Fibroblast of mammary gland (primary cell): ENCODE measurements around the gene TSPAN5.

Source experiments
- DNase-seq: peaks from one replicate; pipeline ENCODE4 v3.0.0-alpha.2; 2010; ENCODE audit warnings: low read depth
- H3K4me3 ChIP-seq: 2 replicates; pipeline ENCODE4 v1.5.1; 2011; ENCODE audit warnings: low read depth, mild to moderate bottlenecking, low read length, moderate library complexity; ENCODE audit not compliant: control insufficient read depth
- TF ChIP-seq, protein P1 (sequence below): conservative IDR thresholded peaks from 2 replicates; pipeline ENCODE4 v1.5.1; 2011; ENCODE audit warnings: low read depth, low read length, inconsistent platforms; ENCODE audit not compliant: control insufficient read depth, insufficient read depth

TSPAN5 gene

DNA sequence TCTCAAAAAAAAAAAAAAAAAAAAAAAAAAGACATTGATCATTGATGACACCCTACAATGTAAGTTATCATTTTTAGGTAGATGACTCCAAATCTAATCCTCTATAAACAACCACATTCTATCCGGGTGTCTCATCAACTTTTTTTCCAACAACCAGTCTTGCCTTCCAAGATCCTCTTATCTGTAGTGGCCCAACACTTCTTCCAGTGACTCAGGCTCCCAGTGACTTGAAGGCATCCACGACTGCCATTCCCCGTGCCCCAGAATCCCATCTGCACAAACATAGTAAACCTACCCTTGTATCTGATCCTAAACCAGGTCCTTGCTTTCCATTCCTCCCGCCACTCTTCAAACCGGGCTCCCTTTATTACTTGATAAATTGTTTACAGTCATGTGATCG is 15.6 kb upstream of the TSPAN5 start:
- no peak for DNase-seq
- TF ChIP-seq, protein P1, sequence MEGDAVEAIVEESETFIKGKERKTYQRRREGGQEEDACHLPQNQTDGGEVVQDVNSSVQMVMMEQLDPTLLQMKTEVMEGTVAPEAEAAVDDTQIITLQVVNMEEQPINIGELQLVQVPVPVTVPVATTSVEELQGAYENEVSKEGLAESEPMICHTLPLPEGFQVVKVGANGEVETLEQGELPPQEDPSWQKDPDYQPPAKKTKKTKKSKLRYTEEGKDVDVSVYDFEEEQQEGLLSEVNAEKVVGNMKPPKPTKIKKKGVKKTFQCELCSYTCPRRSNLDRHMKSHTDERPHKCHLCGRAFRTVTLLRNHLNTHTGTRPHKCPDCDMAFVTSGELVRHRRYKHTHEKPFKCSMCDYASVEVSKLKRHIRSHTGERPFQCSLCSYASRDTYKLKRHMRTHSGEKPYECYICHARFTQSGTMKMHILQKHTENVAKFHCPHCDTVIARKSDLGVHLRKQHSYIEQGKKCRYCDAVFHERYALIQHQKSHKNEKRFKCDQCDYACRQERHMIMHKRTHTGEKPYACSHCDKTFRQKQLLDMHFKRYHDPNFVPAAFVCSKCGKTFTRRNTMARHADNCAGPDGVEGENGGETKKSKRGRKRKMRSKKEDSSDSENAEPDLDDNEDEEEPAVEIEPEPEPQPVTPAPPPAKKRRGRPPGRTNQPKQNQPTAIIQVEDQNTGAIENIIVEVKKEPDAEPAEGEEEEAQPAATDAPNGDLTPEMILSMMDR, result no peak

DNA sequence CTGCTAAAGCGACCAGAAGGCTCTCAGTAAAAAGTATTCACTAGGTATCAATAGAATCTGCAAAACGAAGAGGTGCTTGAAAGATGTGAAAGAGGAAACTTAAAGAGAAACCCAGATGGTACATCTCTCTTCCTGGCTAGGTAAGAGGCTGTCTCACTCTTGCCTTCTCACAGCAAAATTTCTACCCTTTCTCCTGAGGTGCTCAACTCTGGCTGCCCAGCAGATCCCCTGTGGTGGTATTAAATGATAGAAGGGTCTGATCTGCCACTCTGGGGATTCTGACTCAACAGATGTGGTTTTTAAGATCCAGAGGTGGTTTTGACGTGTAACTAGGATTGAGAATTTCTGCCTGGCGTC is 14.9 kb upstream of the TSPAN5 start:
- DNase-seq, result no peak
- H3K4me3 ChIP-seq, result no peak overlapping the region
- TF ChIP-seq, protein P1, result no peak

More for the DNA sequence above, 15.6 kb upstream of the TSPAN5 start:
- no peak overlapping the region for H3K4me3 ChIP-seq

DNA sequence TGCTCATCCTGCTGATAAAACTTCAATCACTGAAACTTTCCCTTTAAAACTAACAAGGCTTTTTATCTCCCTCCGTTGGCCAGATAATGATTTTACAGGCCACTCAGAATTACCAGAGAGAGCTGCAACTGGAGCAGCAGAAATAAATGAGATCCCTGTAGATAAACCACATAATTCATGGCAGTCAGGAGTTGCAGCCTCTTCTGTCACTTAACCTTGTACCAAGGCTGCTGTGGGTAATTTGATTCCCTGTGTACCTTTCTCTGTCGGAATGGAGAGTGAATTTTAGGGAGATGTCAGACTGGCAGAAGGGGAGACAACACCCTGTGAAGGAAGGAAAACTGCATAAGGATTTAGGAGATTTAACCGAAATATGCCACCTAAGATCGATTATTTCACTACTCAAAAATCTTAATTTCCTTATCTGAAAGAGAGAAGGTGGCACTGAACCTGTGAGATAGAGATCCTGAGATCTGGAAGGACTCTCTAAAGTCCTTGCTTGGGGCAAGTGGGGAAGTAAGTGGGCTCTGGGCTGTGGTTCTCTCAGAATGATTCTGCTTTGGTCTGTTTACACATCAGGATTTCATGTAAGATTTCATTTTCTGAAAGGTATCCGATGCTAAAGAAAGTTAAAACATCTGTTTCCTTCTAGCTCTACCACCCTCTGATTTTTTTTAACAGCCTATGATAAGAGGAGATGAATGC is 14.3 kb upstream of the TSPAN5 start:
- DNase-seq, result no peak
- H3K4me3 ChIP-seq, result no peak overlapping the region
- TF ChIP-seq, protein P1, result no peak

DNA sequence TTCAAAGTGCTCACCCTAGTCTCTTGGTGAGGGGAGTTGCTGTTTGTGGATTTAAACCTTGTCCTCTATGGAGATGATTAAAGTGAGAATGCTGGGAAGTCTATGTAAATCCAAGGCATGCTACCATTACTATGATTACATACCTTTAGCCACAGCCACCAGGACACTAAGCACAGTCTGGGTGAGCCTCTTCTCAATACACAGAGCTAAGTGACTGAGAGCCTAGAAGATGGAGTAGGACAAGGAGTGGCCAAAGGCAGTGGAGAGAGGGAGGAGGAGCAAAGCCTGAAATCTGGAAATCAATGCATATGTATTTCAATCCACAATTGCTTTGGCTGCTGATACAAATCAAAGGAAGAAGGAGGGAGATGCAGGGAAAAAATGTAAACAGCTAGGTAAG is 12.7 kb upstream of the TSPAN5 start:
- TF ChIP-seq, protein P1, result no peak
- no peak for DNase-seq
- H3K4me3 ChIP-seq, result no peak overlapping the region

DNA sequence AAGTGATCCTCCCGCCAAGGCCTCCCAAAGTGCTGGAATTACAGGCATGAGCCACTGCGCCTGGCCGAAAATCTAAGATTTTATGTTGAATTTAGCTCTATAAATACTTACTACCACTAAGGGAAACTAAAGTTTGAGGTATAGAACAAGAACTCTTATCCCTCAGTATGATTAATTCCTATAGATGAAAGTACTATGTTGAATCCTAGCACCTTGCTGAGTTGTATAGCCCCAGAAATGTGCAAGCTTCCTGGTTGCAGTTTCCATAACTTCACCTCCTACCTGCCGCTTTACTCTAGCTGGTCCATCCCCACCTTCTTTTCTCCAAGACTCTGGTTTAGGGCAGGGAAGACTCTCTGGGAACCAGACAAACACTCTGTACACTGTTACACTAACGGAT is 11.8 kb upstream of the TSPAN5 start:
- no peak overlapping the region for H3K4me3 ChIP-seq
- TF ChIP-seq, protein P1, result no peak

DNA sequence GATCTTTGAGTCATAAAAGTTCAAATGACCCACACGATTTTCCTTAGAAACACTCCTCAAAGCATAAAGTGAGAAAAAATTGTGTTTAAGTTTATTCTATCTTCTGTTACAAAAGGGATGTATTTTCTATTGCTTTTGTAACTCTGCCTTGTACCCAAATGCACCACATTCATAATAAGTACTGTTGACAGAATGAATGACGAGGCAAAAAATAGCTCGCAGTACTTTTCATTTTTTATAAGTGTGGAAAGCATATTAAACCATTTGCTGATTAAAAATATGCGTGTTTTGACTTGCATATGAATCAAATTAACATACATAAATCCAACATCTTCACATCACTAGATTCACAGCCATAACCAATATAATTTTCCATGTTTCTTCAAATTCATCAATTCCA is 11.2 kb upstream of the TSPAN5 start:
- DNase-seq, result no peak
- TF ChIP-seq, protein P1, result no peak
- H3K4me3 ChIP-seq, result no peak overlapping the region

More for the DNA sequence above, 11.8 kb upstream of the TSPAN5 start:
- DNase-seq, result no peak

DNA sequence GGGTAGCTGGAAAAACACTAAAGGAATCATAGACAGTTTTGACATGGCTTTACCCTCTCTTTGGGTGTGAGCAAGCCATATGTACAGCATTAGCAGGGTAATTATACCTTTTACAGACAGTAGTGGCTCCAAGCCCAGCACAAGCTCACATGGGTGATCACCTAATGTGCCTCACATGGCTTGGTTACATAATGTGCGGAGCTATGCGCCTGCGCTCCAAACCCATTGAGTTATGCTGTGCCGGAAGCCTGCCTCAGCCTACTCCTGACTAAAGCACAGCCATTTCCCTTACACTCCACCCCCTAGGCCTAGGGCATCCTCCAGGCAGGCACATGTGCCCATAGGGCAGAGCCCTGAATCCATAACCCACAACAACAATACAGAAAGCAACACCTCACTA is 6.5 kb upstream of the TSPAN5 start:
- TF ChIP-seq, protein P1, result no peak
- no peak for DNase-seq
- no peak overlapping the region for H3K4me3 ChIP-seq
